ENCODE data around the gene NELFCD. TPM values are rescaled to one million over a fixed set of nuclear protein-coding genes. Genes with fewer than 3 reads are reported as not detected.

NELFCD gene
- total and polyA plus RNA-seq, 2 donors (not counting 1 experiment from before 2014, with no cell fraction given), result 80.2 to 107 TPM

DNA sequence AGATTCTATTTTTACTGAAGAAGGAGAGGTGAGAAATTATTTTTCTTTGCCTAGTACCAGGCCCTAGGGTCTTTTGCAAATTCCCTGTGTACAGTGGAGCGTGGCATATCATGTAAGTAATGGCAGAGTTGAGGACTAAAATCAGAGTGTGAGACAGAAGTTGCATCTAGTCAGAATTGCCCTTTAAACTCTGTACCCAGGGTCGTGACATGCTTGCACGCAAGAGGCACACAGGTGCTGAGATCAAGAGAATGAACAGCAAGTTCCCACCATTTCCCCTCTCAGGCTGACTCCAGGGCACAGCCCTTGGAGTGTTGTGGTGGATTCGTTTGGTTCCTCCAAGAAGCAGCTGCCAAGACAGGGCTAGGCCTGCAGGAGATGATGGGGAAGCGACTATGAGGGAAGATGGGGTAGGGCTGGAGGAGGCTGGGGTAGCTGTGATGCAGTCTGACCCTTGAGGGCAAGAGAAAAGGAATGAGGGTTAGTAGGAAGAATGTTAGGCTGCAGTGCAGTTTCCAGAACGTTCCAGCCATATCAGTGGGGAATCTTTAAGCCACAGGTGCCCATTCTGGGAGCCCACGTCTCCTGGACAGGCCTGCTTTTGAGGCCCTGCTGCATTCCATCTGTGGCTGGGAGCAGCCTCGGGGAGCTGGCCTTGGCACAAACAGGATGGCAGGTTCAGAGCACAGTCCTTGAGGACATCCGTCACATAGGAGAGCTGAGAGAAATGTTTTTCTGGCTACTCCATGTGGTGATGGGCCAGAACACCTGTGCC lies 6.9 kb downstream of the NELFCD start:
- no peaks in the 10 kb centered on the region for H3K9me3 Mint-ChIP-seq (ENCODE audit: insufficient read depth)
- H3K27me3 ChIP-seq (replicated peaks in 1 of 4; ENCODE audit: control extremely low read depth in 1 of 4, control insufficient read depth in 3 of 4, insufficient read depth in 4 of 4, low read length in 3 of 4), result no peaks in the 10 kb centered on the region
- H3K9me3 ChIP-seq (ENCODE audit: control extremely low read depth in 1 of 3, control insufficient read depth in 2 of 3, insufficient read depth in 1 of 3, low read length in 2 of 3), result no peaks in the 10 kb centered on the region
- peaks cover 27% of the 10 kb centered on the region for H4K20me1 ChIP-seq (ENCODE audit: control insufficient read depth, insufficient read depth, low read length, poor library complexity, severe bottlenecking)
- TF ChIP-seq, protein P1, sequence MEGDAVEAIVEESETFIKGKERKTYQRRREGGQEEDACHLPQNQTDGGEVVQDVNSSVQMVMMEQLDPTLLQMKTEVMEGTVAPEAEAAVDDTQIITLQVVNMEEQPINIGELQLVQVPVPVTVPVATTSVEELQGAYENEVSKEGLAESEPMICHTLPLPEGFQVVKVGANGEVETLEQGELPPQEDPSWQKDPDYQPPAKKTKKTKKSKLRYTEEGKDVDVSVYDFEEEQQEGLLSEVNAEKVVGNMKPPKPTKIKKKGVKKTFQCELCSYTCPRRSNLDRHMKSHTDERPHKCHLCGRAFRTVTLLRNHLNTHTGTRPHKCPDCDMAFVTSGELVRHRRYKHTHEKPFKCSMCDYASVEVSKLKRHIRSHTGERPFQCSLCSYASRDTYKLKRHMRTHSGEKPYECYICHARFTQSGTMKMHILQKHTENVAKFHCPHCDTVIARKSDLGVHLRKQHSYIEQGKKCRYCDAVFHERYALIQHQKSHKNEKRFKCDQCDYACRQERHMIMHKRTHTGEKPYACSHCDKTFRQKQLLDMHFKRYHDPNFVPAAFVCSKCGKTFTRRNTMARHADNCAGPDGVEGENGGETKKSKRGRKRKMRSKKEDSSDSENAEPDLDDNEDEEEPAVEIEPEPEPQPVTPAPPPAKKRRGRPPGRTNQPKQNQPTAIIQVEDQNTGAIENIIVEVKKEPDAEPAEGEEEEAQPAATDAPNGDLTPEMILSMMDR (IDR thresholded peaks at IDR 0.05), result no peak
- no peak for TF ChIP-seq EZH2 (IDR thresholded peaks at IDR 0.05; ENCODE audit: borderline replicate concordance, insufficient read depth, low read depth, low read length, poor library complexity, severe bottlenecking)
- DNase-seq, result no peak
- H3K27ac ChIP-seq (ENCODE audit: low read length in 2 of 2), result peak overlapping the region in 1 of 2 donors; percentile 14
- WGBS (ENCODE audit: insufficient coverage), result 99% methylated on average over 7 of the region's 9 CpGs
- ChIA-PET CTCF (no interaction called here), POLR2A (no interaction called here)
- intact Hi-C loops (cut with micrococcal nuclease), result no loop called here
- H3K27ac Mint-ChIP-seq, result peak overlapping the region; percentile 57
- no peak for ATAC-seq (ENCODE audit: low read depth)
- no peaks in the 10 kb centered on the region for H3K27me3 Mint-ChIP-seq
- peaks cover 2 to 75% of the 10 kb centered on the region in 2 experiments for H3K36me3 ChIP-seq (replicated peaks in 1 of 2; ENCODE audit: control extremely low read depth in 1 of 2, control insufficient read depth in 1 of 2, extremely low read depth in 1 of 2, insufficient read depth in 2 of 2, low read length in 1 of 2)
- no peak overlapping the region for H3K4me2 ChIP-seq (replicated peaks; ENCODE audit: low read depth, low read length, poor library complexity, severe bottlenecking)
- H3K4me3 ChIP-seq (ENCODE audit: control extremely low read depth in 1 of 5, extremely low read depth in 1 of 5, insufficient read depth in 1 of 5, low read depth in 2 of 5, low read length in 4 of 5), result no peak overlapping the region
- peaks cover 27% of the 10 kb centered on the region for H3K4me1 Mint-ChIP-seq
- H3K9ac ChIP-seq (ENCODE audit: low read length), result no peak overlapping the region
- no peak overlapping the region for H3K4me3 Mint-ChIP-seq
- peaks cover 12 to 21% of the 10 kb centered on the region in 2 donors for H3K4me1 ChIP-seq (ENCODE audit: control insufficient read depth in 2 of 2, insufficient read depth in 2 of 2, low read length in 2 of 2)
- no peak overlapping the region for H2AFZ ChIP-seq (ENCODE audit: insufficient read depth, low read depth, low read length, poor library complexity, severe bottlenecking)
- H3K79me2 ChIP-seq (ENCODE audit: control insufficient read depth, insufficient read depth, low read length), result peaks cover 55% of the 10 kb centered on the region

DNA sequence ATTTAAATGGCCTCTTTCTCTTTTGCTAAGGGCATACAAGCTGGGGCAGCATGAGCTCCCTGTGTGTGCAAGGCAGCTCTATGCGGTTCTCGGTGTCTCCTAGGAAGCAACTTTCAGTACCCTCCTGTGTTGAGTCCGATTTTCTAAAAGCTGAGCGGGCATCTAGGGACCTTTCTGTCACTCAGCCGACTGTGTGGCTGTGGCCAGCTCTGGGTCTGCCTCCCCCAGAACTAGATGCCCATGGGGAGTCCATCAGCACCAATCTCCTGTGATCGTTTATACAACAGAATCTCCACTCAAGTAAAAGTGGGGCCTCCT lies 7.5 kb downstream of the NELFCD start:
- H3K27ac ChIP-seq (ENCODE audit: low read length in 2 of 2), result peak overlapping the region in 1 of 2 donors; percentile 14
- ChIA-PET CTCF (no interaction called here), POLR2A (no interaction called here)
- Mint-ChIP-seq H3K27me3 (no peaks in the 10 kb centered on the region), H3K27ac (peak overlapping the region; percentile 58), H3K4me3 (no peak overlapping the region), H3K4me1 (peaks cover 32% of the 10 kb centered on the region), H3K9me3 (ENCODE audit: insufficient read depth) (no peaks in the 10 kb centered on the region)
- no peaks in the 10 kb centered on the region for H3K9me3 ChIP-seq (ENCODE audit: control extremely low read depth in 1 of 3, control insufficient read depth in 2 of 3, insufficient read depth in 1 of 3, low read length in 2 of 3)
- peaks cover 27% of the 10 kb centered on the region for H4K20me1 ChIP-seq (ENCODE audit: control insufficient read depth, insufficient read depth, low read length, poor library complexity, severe bottlenecking)
- H3K4me1 ChIP-seq (ENCODE audit: control insufficient read depth in 2 of 2, insufficient read depth in 2 of 2, low read length in 2 of 2), result peaks cover 16 to 24% of the 10 kb centered on the region in 2 donors
- no peaks in the 10 kb centered on the region for H3K27me3 ChIP-seq (replicated peaks in 1 of 4; ENCODE audit: control extremely low read depth in 1 of 4, control insufficient read depth in 3 of 4, insufficient read depth in 4 of 4, low read length in 3 of 4)
- peaks cover 3 to 81% of the 10 kb centered on the region in 2 experiments for H3K36me3 ChIP-seq (replicated peaks in 1 of 2; ENCODE audit: control extremely low read depth in 1 of 2, control insufficient read depth in 1 of 2, extremely low read depth in 1 of 2, insufficient read depth in 2 of 2, low read length in 1 of 2)
- TF ChIP-seq, protein P1 (IDR thresholded peaks at IDR 0.05), result no peak
- no peak for TF ChIP-seq EZH2 (IDR thresholded peaks at IDR 0.05; ENCODE audit: borderline replicate concordance, insufficient read depth, low read depth, low read length, poor library complexity, severe bottlenecking)
- no peak overlapping the region for H3K4me3 ChIP-seq (ENCODE audit: control extremely low read depth in 1 of 5, extremely low read depth in 1 of 5, insufficient read depth in 1 of 5, low read depth in 2 of 5, low read length in 4 of 5)
- no peak for ATAC-seq (ENCODE audit: low read depth)
- 97% methylated on average over 5 of the region's 6 CpGs for WGBS (ENCODE audit: insufficient coverage)
- H3K4me2 ChIP-seq (replicated peaks; ENCODE audit: low read depth, low read length, poor library complexity, severe bottlenecking), result no peak overlapping the region
- no peak for DNase-seq
- intact Hi-C loops (cut with micrococcal nuclease), result no loop called here
- H3K9ac ChIP-seq (ENCODE audit: low read length), result no peak overlapping the region
- H2AFZ ChIP-seq (ENCODE audit: insufficient read depth, low read depth, low read length, poor library complexity, severe bottlenecking), result no peak overlapping the region
- peaks cover 50% of the 10 kb centered on the region for H3K79me2 ChIP-seq (ENCODE audit: control insufficient read depth, insufficient read depth, low read length)
